OCI-LY3 (cell line): ENCODE results near the gene LIMD2.

ENCODE experiments used
- H2AFZ ChIP-seq: fragments of 200-600, 300-600 bp; shearing (Covaris generic); 2 replicates; pipeline ENCODE4 v1.6.0; 2014; ENCODE audit warnings: antibody characterized with exemption, low read depth, low read length
- H3K27ac ChIP-seq: fragments of 200-600, 300-600 bp; sonication (generic); 2 replicates; pipeline ENCODE4 v1.5.1; 2014; ENCODE audit warnings: mild to moderate bottlenecking, low read length, moderate library complexity, mixed read lengths
- H3K27me3 ChIP-seq: fragments of 200-600, 300-600 bp; sonication (generic); 2 replicates; pipeline ENCODE4 v1.6.1; 2014; ENCODE audit warnings: low read depth, low read length, mixed read lengths
- H3K36me3 ChIP-seq: fragments of 200-600, 300-600 bp; sonication (generic); replicated peaks from 2 replicates; pipeline ENCODE3; 2014; ENCODE audit warnings: low read depth, low read length, mixed read lengths
- H3K4me1 ChIP-seq: fragments of 300-600, 200-600 bp; sonication (generic); 2 replicates; pipeline ENCODE4 v1.6.1; 2014; ENCODE audit warnings: low read length, mixed read lengths
- H3K4me2 ChIP-seq: fragments of 200-600, 300-600 bp; sonication (generic); 2 replicates; pipeline ENCODE4 v1.6.1; 2014; ENCODE audit warnings: low read length, mixed read lengths
- H3K4me3 ChIP-seq: fragments of 300-600, 200-600 bp; sonication (generic); 2 replicates; pipeline ENCODE4 v1.5.1; 2014; ENCODE audit warnings: antibody characterized with exemption, mild to moderate bottlenecking, low read length, moderate library complexity
- H3K79me2 ChIP-seq: fragments of 300-600, 200-600 bp; shearing (Covaris generic); 2 replicates; pipeline ENCODE4 v1.6.1; 2014; ENCODE audit warnings: mild to moderate bottlenecking, low read length, mixed read lengths
- H3K9ac ChIP-seq: fragments of 300-600, 200-600 bp; shearing (Covaris generic); 2 replicates; pipeline ENCODE4 v1.6.0; 2014; ENCODE audit warnings: mild to moderate bottlenecking, low read length, moderate library complexity
- H3K9me3 ChIP-seq: fragments of 200-600, 300-600 bp; shearing (Covaris generic); 2 replicates; pipeline ENCODE4 v1.6.1; 2014; ENCODE audit warnings: low read length, mixed read lengths; ENCODE audit not compliant: insufficient read depth
- H4K20me1 ChIP-seq: fragments of 200-600, 300-600 bp; sonication (generic); 2 replicates; pipeline ENCODE4 v1.6.1; 2016; ENCODE audit warnings: low read length, mixed read lengths; ENCODE audit not compliant: insufficient read depth
- EZH2phosphoT487 ChIP-seq: fragments of 200-600 bp; shearing (Covaris generic); IDR thresholded peaks from 2 replicates; pipeline ENCODE4 v1.6.1; 2018; ENCODE audit warnings: antibody characterized with exemption, mixed run types, low read depth
- TF ChIP-seq, protein P1 (sequence below): fragments of 200-600, 300-600 bp; sonication (generic); IDR thresholded peaks from 2 replicates; pipeline ENCODE4 v1.5.1; 2014; ENCODE audit warnings: antibody characterized with exemption, low read length, low read depth

LIMD2 gene

DNA sequence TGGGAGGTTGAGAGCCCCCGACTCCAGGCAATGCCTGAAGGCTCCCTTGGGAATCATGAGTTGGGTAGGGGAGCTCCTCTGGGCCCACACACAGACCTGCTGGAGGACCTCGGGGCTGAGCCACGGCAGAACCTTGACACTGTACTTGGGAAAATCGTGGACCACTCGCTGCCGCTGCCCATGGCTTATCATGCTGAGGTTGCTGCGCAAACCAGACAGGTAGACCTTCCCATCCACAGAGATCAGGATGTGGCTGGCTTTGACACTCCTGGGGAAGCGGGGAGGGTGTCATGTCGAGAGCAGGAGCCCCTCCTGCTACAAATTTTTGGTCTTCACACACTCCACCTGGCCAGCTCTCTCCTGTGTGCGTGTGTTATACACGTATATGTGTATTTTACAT lies 7.2 kb upstream of the LIMD2 start:
- no peak overlapping the region for H2AFZ ChIP-seq
- H3K36me3 ChIP-seq = peaks cover 36% of the 10 kb centered on the region
- no peak overlapping the region for H3K4me3 ChIP-seq
- no peaks in the 10 kb centered on the region for H3K9me3 ChIP-seq
- TF ChIP-seq, protein P1, sequence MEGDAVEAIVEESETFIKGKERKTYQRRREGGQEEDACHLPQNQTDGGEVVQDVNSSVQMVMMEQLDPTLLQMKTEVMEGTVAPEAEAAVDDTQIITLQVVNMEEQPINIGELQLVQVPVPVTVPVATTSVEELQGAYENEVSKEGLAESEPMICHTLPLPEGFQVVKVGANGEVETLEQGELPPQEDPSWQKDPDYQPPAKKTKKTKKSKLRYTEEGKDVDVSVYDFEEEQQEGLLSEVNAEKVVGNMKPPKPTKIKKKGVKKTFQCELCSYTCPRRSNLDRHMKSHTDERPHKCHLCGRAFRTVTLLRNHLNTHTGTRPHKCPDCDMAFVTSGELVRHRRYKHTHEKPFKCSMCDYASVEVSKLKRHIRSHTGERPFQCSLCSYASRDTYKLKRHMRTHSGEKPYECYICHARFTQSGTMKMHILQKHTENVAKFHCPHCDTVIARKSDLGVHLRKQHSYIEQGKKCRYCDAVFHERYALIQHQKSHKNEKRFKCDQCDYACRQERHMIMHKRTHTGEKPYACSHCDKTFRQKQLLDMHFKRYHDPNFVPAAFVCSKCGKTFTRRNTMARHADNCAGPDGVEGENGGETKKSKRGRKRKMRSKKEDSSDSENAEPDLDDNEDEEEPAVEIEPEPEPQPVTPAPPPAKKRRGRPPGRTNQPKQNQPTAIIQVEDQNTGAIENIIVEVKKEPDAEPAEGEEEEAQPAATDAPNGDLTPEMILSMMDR = no peak
- no peak for TF ChIP-seq EZH2phosphoT487
- H4K20me1 ChIP-seq = no peaks in the 10 kb centered on the region
- H3K4me2 ChIP-seq = no peak overlapping the region
- no peak overlapping the region for H3K9ac ChIP-seq
- H3K4me1 ChIP-seq = peaks cover 4% of the 10 kb centered on the region
- H3K27me3 ChIP-seq = no peaks in the 10 kb centered on the region
- H3K27ac ChIP-seq = no peak overlapping the region
- no peaks in the 10 kb centered on the region for H3K79me2 ChIP-seq

GRCh38 chr17:63706336-63707082 lies 6.6 kb upstream of the LIMD2 start:
- no peaks in the 10 kb centered on the region for H4K20me1 ChIP-seq
- H3K4me1 ChIP-seq = peaks cover 10% of the 10 kb centered on the region
- H3K9me3 ChIP-seq = no peaks in the 10 kb centered on the region
- no peak overlapping the region for H3K4me3 ChIP-seq
- peaks cover 37% of the 10 kb centered on the region for H3K36me3 ChIP-seq
- no peak overlapping the region for H2AFZ ChIP-seq
- H3K79me2 ChIP-seq = peaks cover under 1% of the 10 kb centered on the region; the same call in 1 of the 2 replicates
- H3K27ac ChIP-seq = no peak overlapping the region
- no peak for TF ChIP-seq EZH2phosphoT487
- TF ChIP-seq, protein P1 = no peak
- no peaks in the 10 kb centered on the region for H3K27me3 ChIP-seq
- no peak overlapping the region for H3K4me2 ChIP-seq
- H3K9ac ChIP-seq = no peak overlapping the region

DNA sequence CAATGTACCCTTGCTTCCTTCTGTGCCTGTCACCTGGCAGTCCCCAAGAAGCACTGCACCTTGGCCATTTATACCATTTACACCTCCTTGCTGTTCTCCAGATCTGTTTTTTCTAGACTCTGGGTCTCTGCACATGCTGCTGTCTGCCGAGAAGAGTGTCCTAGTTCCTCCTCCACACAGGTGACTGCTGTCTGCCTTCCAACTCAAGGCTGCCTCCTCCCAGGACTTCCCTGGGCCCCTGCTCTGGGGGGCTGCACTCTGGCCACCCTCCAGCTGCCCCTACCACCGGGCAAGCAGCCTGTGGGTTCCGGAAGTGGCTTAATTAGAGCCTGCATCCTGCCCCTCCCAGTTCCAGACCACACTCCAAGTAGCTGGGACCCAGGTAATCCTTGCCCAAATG lies 5.7 kb upstream of the LIMD2 start:
- H3K4me3 ChIP-seq = no peak overlapping the region
- no peak for TF ChIP-seq EZH2phosphoT487
- TF ChIP-seq, protein P1 = no peak
- peaks cover 8% of the 10 kb centered on the region; the same call in 1 of the 2 replicates for H3K9me3 ChIP-seq
- no peak overlapping the region for H3K9ac ChIP-seq
- H3K4me2 ChIP-seq = no peak overlapping the region
- no peak overlapping the region for H2AFZ ChIP-seq
- H3K27ac ChIP-seq = peak overlapping the region; percentile 8; the same call in 1 of the 2 replicates
- no peaks in the 10 kb centered on the region for H3K27me3 ChIP-seq
- H3K79me2 ChIP-seq = peaks cover 9% of the 10 kb centered on the region
- H3K4me1 ChIP-seq = peaks cover 19% of the 10 kb centered on the region
- H4K20me1 ChIP-seq = no peaks in the 10 kb centered on the region
- H3K36me3 ChIP-seq = peaks cover 43% of the 10 kb centered on the region

GRCh38 chr17:63704836-63705235 lies 4.9 kb upstream of the LIMD2 start:
- H3K9ac ChIP-seq = no peak overlapping the region
- H3K36me3 ChIP-seq = peaks cover 37% of the 10 kb centered on the region
- no peaks in the 10 kb centered on the region for H4K20me1 ChIP-seq
- H3K4me3 ChIP-seq = no peak overlapping the region
- H3K9me3 ChIP-seq = peaks cover 8% of the 10 kb centered on the region; the same call in 1 of the 2 replicates
- no peak for TF ChIP-seq EZH2phosphoT487
- TF ChIP-seq, protein P1 = no peak
- H2AFZ ChIP-seq = no peak overlapping the region
- H3K4me2 ChIP-seq = no peak overlapping the region
- H3K27me3 ChIP-seq = no peaks in the 10 kb centered on the region
- H3K4me1 ChIP-seq = peaks cover 20% of the 10 kb centered on the region
- peaks cover 10% of the 10 kb centered on the region for H3K79me2 ChIP-seq
- no peak overlapping the region for H3K27ac ChIP-seq
